CD4-positive, alpha-beta T cell (primary cell): ENCODE results near the gene PIK3R2. TPM values are rescaled to one million over a fixed set of nuclear protein-coding genes. Genes with fewer than 3 reads are reported as not detected.

ENCODE experiments used
- ATAC-seq: fragments of 200-7000 bp; cut with Tn5 transposase; one replicate; pipeline ENCODE4 v1.10.0; 2022; ENCODE audit warnings: mild to moderate bottlenecking; ENCODE audit not compliant: poor library complexity
- CTCF ChIA-PET: fragments of 350-600 bp; sonication (Branson Sonifier 250); formaldehyde crosslinking; loops from one replicate; lab custom pipeline; 2021; ENCODE audit warnings: antibody characterized with exemption, inconsistent platforms; lab: Charles Lee
- POLR2A ChIA-PET: fragments of 350-600 bp; sonication (Branson Sonifier 250); formaldehyde crosslinking; loops from one replicate; lab custom pipeline; 2021; ENCODE audit warnings: antibody characterized with exemption, inconsistent platforms; lab: Charles Lee
- DNase-seq, 14 experiments: peaks; one replicate each; pipeline ENCODE4 v3.0.0-alpha.2; 2013 to 2020; ENCODE audit warnings: mixed read lengths in 2 of 14
- H3K27ac ChIP-seq, 2 donors: one replicate each; pipeline versions ENCODE4 v1.5.1 to v1.7.0; 2013; ENCODE audit warnings: low read length in 2 of 2, low read depth in 1 of 2, mild to moderate bottlenecking in 1 of 2
- H3K27me3 ChIP-seq, 2 experiments: 1 replicate in 1 of 2; 2 replicates in 1 of 2; pipeline versions ENCODE4 v1.6.1 to v1.7.0; 2013; ENCODE audit warnings: low read length in 2 of 2, control low read depth in 1 of 2, mild to moderate bottlenecking in 1 of 2, moderate library complexity in 1 of 2; ENCODE audit not compliant: insufficient read depth in 2 of 2, control insufficient read depth in 1 of 2
- H3K36me3 ChIP-seq: one replicate; pipeline ENCODE4 v1.6.1; 2013; ENCODE audit warnings: low read length, control low read depth; ENCODE audit not compliant: insufficient read depth
- H3K4me1 ChIP-seq: one replicate; pipeline ENCODE4 v1.6.1; 2013; ENCODE audit warnings: low read length, control low read depth; ENCODE audit not compliant: insufficient read depth
- H3K4me3 ChIP-seq: one replicate; pipeline ENCODE4 v1.5.1; 2013; ENCODE audit warnings: mild to moderate bottlenecking, low read length, moderate library complexity
- H3K9me3 ChIP-seq, 2 experiments: 1 replicate in 1 of 2; 2 replicates in 1 of 2; pipeline versions ENCODE4 v1.6.1 to v1.7.0; 2013; ENCODE audit warnings: low read length in 2 of 2, mild to moderate bottlenecking in 2 of 2, control low read depth in 1 of 2, moderate library complexity in 1 of 2; ENCODE audit not compliant: control insufficient read depth in 1 of 2, insufficient read depth in 1 of 2
- H3K27ac Mint-ChIP-seq: one replicate; pipeline ENCODE4 v1.8.0; 2020; ENCODE audit warnings: mixed read lengths
- H3K27me3 Mint-ChIP-seq: one replicate; pipeline ENCODE4 v1.8.0; 2021; ENCODE audit warnings: mixed read lengths
- H3K36me3 Mint-ChIP-seq: one replicate; pipeline ENCODE4 v1.8.0; 2021; ENCODE audit warnings: low read depth, mixed read lengths
- H3K4me1 Mint-ChIP-seq: one replicate; pipeline ENCODE4 v1.8.0; 2021; ENCODE audit warnings: low read depth, mixed read lengths
- H3K4me3 Mint-ChIP-seq: one replicate; pipeline ENCODE4 v1.8.0; 2020; ENCODE audit warnings: mild to moderate bottlenecking, mixed read lengths
- H3K9me3 Mint-ChIP-seq: one replicate; pipeline ENCODE4 v1.8.0; 2020; ENCODE audit warnings: mixed read lengths
- intact Hi-C, 2 experiments: fragments of 100-400 bp; cut with DNase I in 1 of 2; cut with micrococcal nuclease in 1 of 2; formaldehyde crosslinking; loops; one replicate each; pipeline versions ENCODE4 v1.15.1 to v1.9.0; 2023 to 2025; cut with DNase I, micrococcal nuclease
- total RNA-seq, 174 experiments: library from RNA in 2 of 174; stranded (reverse) in 2 of 174; gene quantifications; one replicate each; pipeline ENCODE4 v1.2.3 and lab custom pipeline; 2021 to 2026
- TF ChIP-seq, protein P1 (sequence below): fragments of 200-600 bp; IDR thresholded peaks from one replicate; pipeline ENCODE4 v1.8.0; 2022; ENCODE audit warnings: antibody characterized with exemption, mild to moderate bottlenecking

PIK3R2 gene
- total RNA-seq, 2 experiments from 2014 or later: 4.6 to 5.6 TPM

DNA sequence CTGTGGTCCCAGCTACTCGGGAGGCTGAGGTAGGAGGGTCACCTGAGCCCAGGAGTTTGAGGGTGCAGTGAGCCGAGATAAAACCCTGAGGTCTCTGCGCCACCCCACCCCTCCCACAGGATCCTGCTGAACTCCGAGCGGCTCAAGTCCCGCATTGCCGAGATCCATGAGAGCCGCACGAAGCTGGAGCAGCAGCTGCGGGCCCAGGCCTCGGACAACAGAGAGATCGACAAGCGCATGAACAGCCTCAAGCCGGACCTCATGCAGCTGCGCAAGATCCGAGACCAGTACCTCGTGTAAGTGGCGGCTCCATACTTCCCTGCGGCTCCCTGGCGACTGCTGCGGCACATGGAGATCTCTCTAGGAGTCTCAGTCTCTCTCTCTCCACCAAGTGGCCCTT, 14.0 kb downstream of the PIK3R2 start:
- H3K4me1 Mint-ChIP-seq: peaks cover 4% of the 10 kb centered on the region
- no peak overlapping the region for H3K27ac ChIP-seq
- peaks cover 14% of the 10 kb centered on the region for H3K4me1 ChIP-seq
- CTCF ChIA-PET: interaction anchor here (1.6 kb wide), 1 partner anchor 10 kb away, joined by 5 read pairs; no protein-coding TSS in a partner anchor
- no peaks in the 10 kb centered on the region for H3K9me3 ChIP-seq
- no peak for ATAC-seq
- H3K36me3 ChIP-seq: peaks cover 28% of the 10 kb centered on the region
- H3K27ac Mint-ChIP-seq: no peak overlapping the region
- peaks cover 44% of the 10 kb centered on the region for H3K36me3 Mint-ChIP-seq
- intact Hi-C loops: loop anchor here in 1 of 2 experiments (2.0 to 5.0 kb wide), 2 partner anchors 160 to 230 kb away; no protein-coding TSS in a partner anchor
- no peaks in the 10 kb centered on the region for H3K27me3 ChIP-seq
- H3K27me3 Mint-ChIP-seq: no peaks in the 10 kb centered on the region
- TF ChIP-seq, protein P1, sequence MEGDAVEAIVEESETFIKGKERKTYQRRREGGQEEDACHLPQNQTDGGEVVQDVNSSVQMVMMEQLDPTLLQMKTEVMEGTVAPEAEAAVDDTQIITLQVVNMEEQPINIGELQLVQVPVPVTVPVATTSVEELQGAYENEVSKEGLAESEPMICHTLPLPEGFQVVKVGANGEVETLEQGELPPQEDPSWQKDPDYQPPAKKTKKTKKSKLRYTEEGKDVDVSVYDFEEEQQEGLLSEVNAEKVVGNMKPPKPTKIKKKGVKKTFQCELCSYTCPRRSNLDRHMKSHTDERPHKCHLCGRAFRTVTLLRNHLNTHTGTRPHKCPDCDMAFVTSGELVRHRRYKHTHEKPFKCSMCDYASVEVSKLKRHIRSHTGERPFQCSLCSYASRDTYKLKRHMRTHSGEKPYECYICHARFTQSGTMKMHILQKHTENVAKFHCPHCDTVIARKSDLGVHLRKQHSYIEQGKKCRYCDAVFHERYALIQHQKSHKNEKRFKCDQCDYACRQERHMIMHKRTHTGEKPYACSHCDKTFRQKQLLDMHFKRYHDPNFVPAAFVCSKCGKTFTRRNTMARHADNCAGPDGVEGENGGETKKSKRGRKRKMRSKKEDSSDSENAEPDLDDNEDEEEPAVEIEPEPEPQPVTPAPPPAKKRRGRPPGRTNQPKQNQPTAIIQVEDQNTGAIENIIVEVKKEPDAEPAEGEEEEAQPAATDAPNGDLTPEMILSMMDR: no peak
- DNase-seq: no peak
- no peaks in the 10 kb centered on the region for H3K9me3 Mint-ChIP-seq
- no peak overlapping the region for H3K4me3 Mint-ChIP-seq
- POLR2A ChIA-PET: no interaction called here
- H3K4me3 ChIP-seq: no peak overlapping the region

GRCh38 chr19:18167975-18168645, 15.1 kb downstream of the PIK3R2 start:
- POLR2A ChIA-PET: interaction anchor here (1.0 to 1.5 kb wide), 4 partner anchors 16 to 160 kb away, joined by 3 to 5 read pairs (median 4); partner anchors contain the start of genes ARRDC2 and MPV17L2
- Histone ChIP-seq H3K36me3 (peaks cover 19% of the 10 kb centered on the region), H3K9me3 (no peaks in the 10 kb centered on the region), H3K27ac (no peak overlapping the region), H3K4me3 (no peak overlapping the region), H3K4me1 (peaks cover 16% of the 10 kb centered on the region), H3K27me3 (no peaks in the 10 kb centered on the region)
- TF ChIP-seq, protein P1: peak; percentile 72
- no peaks in the 10 kb centered on the region for H3K27me3 Mint-ChIP-seq
- peaks cover 39% of the 10 kb centered on the region for H3K36me3 Mint-ChIP-seq
- CTCF ChIA-PET: interaction anchor here (0.6 to 1.6 kb wide), 12 partner anchors 9 to 259 kb away, joined by 3 to 7 read pairs (median 4); partner anchors contain the start of genes ARRDC2 and LSM4
- intact Hi-C loops: loop anchor here (1.0 to 5.0 kb wide), 4 partner anchors 55 to 231 kb away; no protein-coding TSS in a partner anchor
- no peak overlapping the region for H3K4me3 Mint-ChIP-seq
- H3K9me3 Mint-ChIP-seq: no peaks in the 10 kb centered on the region
- peak; percentile 97 for ATAC-seq
- DNase-seq: peak; percentile 42 to 80 (median 53)
- no peak overlapping the region for H3K27ac Mint-ChIP-seq
- peaks cover 4% of the 10 kb centered on the region for H3K4me1 Mint-ChIP-seq

- no peaks in the 10 kb centered on the region for H3K9me3 ChIP-seq
- H3K27ac ChIP-seq: no peak overlapping the region
- DNase-seq (peak in 1 of 14 experiments; percentile 44), ATAC-seq (no peak)
- ChIA-PET POLR2A (interaction anchor here (1.0 to 1.5 kb wide), 4 partner anchors 17 to 161 kb away, joined by 3 to 5 read pairs (median 4); partner anchors contain the start of genes ARRDC2 and MPV17L2), CTCF (interaction anchor here (0.7 to 1.6 kb wide), 7 partner anchors 8 to 231 kb away, joined by 3 to 7 read pairs (median 5); partner anchors contain the start of gene ARRDC2)
- intact Hi-C loops: loop anchor here (1.0 to 5.0 kb wide), 3 partner anchors 56 to 232 kb away; no protein-coding TSS in a partner anchor
- no peaks in the 10 kb centered on the region for H3K27me3 ChIP-seq
- Mint-ChIP-seq H3K4me1 (peaks cover 4% of the 10 kb centered on the region), H3K27me3 (no peaks in the 10 kb centered on the region), H3K27ac (no peak overlapping the region), H3K9me3 (no peaks in the 10 kb centered on the region), H3K36me3 (peaks cover 34% of the 10 kb centered on the region), H3K4me3 (no peak overlapping the region)
- H3K36me3 ChIP-seq: peaks cover 17% of the 10 kb centered on the region
- H3K4me1 ChIP-seq: peaks cover 21% of the 10 kb centered on the region
- TF ChIP-seq, protein P1: no peak
- no peak overlapping the region for H3K4me3 ChIP-seq
Observed at GRCh38 chr19:18168673-18169381, 15.9 kb downstream of the PIK3R2 start.
